Endometrial microvascular endothelial cells (primary cell): ENCODE data around the gene PCBP3. TPM values are rescaled to one million over a fixed set of nuclear protein-coding genes. Genes with fewer than 3 reads are reported as not detected.
"Not testable (repeated sequence)": the region's sequence is repeated elsewhere in the genome, so short reads cannot be mapped to it uniquely, and the experiment has no call there.

ENCODE experiments used
- in situ Hi-C: cut with HindIII; loops from 2 replicates; pipeline ENCODE4 v1.10.0; 2017; ENCODE audit warnings: low sequenced_read_pairs, low pct_unique_long_range_greater_than_20kb; ENCODE audit errors: inconsistent ontology term
- total RNA-seq: library from RNA; depleted of rRNA; stranded (reverse); fragments of >200 nt; gene quantifications from one replicate; pipeline ENCODE4 v1.2.3, GENCODE V29; 2015; ENCODE audit errors: inconsistent ontology term

Gene PCBP3
- total RNA-seq, 1 donor from 2014 or later: not detected

DNA sequence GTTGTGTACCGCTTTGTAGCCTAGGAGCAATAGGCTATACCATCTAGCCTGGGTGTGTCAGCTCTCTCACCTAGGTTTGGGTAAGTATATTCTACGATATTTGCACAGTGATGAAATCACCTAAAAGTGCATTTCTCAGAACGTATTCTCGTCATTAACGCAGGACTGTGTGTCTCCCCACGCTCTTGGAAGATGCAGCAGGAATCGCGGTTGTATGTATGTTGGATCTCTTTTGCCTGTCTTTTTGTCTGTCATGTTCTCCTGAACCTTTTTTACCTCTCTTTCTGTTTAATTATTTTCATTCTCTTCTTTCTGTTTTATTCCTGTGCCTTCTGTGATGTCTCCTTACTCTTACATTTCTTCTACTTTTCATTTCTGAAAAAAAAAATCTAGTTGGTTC lies 197.5 kb downstream of the PCBP3 start:
- in situ Hi-C loops: no loop called here

DNA sequence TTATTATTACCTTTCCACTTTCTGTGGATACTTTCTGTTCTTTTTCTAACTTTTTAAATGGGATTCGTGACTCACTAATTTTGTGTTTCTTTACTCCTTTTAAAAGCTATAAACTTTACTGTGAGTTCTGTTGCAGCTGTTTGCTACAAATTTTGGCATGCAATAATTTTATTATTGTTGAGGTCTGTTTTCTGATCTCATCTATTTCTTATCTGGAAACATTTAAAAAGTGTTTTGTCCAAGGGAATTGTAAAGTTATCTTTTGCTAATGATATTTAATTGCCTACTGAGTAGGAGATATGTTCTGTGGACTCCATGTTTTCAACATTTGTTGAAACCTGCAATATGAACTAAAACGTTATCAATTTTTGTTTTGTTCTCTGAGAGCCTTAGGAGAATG lies 199.9 kb downstream of the PCBP3 start:
- in situ Hi-C loops: no loop called here

- in situ Hi-C loops: no loop called here
Observed at GRCh38 chr21:45844181-45844580, 200.7 kb downstream of the PCBP3 start.

GRCh38 chr21:45845063-45845769 lies 201.7 kb downstream of the PCBP3 start:
- in situ Hi-C loops: no loop called here

DNA sequence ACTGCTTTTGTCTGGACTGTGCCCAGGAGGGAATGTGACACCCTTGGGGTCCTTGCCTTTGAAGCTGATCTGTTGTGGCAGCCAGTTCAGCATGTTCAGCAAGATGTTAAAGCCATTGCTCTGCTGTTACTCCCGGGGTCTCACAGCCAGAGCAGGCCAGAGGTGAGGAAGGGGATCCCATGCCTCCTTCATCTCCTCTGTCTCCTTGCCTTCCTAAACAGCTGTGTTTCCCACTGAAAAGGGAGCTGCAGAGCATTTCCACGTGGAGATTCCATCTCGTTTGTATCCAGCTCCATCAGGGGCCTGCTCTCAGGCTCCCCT lies 202.2 kb downstream of the PCBP3 start:
- in situ Hi-C loops: no loop called here

- in situ Hi-C loops: no loop called here
Observed at GRCh38 chr21:45846373-45847160, 203.0 kb downstream of the PCBP3 start.

- in situ Hi-C loops: no loop called here
Observed at GRCh38 chr21:45847870-45848269, 204.3 kb downstream of the PCBP3 start.

- in situ Hi-C loops: no loop called here
Observed at GRCh38 chr21:45848331-45848730, 204.8 kb downstream of the PCBP3 start.

DNA sequence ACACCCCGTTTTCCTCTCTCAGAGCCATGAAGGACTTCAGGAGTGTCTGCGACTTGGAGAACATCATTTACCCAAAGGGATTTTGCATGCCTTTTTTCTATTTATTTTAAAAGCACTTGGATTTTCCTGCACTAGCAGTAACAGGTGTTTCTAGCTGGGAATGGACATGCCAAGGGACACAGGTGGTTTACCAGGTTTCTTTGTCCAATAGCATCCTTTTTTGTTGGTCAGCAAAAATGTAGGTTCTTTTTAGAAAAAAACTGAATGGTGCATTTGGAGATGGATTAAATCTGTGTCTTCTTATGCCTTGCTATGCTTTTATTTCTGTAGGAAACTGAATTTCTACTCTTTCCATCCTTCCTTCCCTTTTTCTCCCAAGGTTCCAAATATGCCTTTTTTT lies 205.3 kb downstream of the PCBP3 start:
- in situ Hi-C loops: no loop called here

GRCh38 chr21:45849651-45850050 lies 206.1 kb downstream of the PCBP3 start:
- in situ Hi-C loops: no loop called here

DNA sequence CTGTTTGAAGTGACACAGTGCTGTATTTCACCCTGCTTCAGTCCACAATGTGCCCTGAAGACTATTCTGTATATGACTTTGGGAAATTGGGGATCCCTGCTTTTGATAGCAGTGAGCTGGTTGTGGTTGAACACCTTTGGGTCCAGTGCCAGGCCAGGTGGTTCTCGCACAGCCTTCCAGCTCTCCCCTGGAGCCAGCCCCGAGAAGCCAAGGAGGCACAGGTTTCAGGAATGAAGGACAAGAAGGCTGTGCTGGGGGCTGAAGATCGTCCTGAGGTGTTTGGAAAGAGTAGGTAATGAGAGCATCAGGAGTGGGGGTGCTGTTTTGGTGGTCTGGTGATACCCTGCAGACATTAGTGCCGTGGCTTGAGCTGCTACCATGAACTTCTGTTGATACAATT lies 206.7 kb downstream of the PCBP3 start:
- in situ Hi-C loops: no loop called here

DNA sequence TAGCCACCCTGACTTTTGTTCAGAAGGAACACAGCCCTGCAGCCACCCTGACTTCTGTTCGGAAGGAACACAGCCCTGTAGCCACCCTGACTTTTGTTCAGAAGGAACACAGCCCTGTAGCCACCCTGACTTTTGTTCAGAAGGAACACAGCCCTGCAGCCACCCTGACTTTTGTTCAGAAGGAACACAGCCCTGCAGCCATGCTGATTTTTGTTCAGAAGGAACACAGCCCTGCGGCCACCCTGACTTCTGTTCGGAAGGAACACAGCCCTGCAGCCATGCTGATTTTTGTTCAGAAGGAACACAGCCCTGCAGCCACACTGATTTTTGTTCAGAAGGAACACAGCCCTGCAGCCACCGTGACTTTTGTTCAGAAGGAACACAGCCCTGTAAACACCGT lies 208.9 kb downstream of the PCBP3 start:
- in situ Hi-C loops: not testable (repeated sequence)

GRCh38 chr21:45852886-45853400 lies 209.4 kb downstream of the PCBP3 start:
- in situ Hi-C loops: no loop called here

GRCh38 chr21:45853703-45854342 lies 210.3 kb downstream of the PCBP3 start:
- in situ Hi-C loops: no loop called here

DNA sequence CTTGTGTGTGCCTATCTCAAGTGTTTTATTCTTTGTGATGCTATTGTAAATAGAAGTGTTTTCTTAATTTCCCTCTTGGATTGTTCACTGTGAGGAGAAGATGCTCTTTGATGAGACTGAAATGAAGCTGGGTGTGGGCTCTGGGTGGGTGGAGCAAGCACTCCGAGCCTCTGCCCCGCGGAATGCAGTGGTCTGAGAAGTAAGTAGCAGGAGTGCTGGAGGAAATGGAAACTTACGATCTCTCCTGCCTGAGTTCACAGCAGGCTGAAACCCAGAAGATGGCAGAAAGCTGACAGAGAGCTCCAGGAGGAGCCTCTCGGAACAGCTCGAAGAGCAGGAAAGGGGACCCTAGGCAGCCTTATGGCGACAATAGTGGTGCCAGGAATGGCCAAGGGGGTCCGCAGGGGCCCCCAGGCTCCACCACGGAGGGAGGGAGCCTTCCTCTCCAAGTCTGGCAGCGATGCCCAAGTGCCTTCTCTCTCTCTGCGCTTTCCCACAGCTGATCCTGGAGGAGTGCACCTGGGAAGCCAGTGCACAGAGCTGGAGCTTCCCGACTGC lies 211.2 kb downstream of the PCBP3 start:
- in situ Hi-C loops: no loop called here

DNA sequence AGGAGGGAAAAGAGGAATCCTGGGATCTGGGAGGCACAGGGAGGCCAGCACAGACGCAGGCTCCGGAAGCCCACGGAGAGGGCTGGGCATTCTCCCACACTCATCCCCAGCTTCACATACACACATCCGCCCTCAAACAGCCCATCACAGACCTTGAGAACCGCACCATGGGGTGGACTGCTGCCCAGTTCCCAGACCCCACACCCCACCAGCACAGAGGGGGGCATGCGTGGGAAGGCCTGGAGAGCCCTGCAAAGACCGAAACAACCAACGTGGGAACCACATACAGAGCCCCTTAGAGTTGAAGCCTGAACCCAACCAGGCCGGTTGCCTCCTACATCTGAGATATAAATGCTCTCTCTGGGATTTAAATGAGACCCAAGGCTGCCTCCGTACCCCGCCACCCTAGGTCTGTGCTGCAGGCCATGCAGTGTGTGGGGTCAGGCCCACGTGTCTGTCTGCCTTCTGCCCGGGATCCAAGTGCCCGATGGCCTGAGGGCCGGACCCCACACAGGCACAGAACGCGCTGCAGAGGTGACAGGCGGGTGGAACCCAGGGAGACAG lies 211.8 kb downstream of the PCBP3 start:
- in situ Hi-C loops: no loop called here

DNA sequence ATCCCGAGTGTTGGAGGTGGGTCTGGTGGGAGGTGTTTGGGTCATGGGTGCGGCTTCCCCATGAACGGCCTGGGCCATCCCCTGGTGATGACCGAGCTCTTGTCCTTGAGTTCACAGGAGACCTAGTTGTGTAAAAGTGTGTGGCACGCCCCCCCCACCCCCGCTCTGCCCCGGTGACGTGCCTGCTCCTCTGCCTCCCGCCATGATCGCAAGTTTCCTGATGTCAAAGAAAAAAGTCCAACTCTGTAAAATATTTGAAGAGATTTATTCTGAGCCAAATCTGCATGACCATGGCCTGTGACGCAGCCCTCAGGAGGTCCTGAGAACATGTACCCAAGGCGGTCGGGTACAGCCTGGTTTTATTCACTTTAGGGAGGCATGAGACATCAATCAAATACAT lies 212.9 kb downstream of the PCBP3 start:
- in situ Hi-C loops: no loop called here

GRCh38 chr21:45856906-45857305 lies 213.4 kb downstream of the PCBP3 start:
- in situ Hi-C loops: no loop called here

GRCh38 chr21:45857761-45858160 lies 214.2 kb downstream of the PCBP3 start:
- in situ Hi-C loops: no loop called here
